ENCODE measurements around the gene ECT2L. TPM values are rescaled to one million over a fixed set of nuclear protein-coding genes. Genes with fewer than 3 reads are reported as not detected.

Gene ECT2L
- total RNA-seq, 1 experiment from 2014 or later, result not detected

DNA sequence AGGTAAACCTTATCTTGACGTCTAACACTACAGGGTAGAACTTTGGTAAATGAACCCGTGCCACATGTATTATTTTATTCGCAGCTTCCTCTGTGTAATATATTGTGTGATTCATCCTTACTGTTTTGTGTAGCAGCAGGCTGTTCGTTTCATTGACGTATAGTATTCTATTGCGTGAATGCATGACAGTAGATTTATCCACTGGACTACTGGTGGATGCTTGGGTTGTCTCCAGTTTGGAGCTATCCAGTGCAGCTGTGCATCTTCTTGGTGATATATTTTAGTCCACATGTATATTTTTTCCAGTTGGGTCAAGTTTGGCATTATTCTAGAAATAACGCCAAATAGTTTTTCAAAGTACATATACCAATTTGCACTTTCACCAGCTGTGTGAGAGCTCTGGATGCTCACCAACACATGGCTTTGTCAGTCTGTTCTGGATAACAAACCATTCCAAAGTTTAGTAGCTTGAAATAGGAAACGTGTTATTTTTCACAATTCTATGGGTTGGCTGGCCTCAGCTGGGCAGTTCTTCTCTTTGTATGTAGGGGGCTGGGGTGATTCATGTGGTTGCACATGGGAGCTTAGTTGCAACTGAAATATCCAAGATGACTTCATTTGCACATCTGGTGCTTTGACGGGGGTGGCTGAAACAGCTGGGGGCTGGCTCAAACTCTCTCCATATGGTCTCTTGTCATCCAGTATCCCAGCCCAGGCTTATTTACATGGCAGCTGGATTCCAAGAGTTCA is 9.3 kb downstream of the ECT2L start:
- no peak for DNase-seq (ENCODE audit: low read depth)

DNA sequence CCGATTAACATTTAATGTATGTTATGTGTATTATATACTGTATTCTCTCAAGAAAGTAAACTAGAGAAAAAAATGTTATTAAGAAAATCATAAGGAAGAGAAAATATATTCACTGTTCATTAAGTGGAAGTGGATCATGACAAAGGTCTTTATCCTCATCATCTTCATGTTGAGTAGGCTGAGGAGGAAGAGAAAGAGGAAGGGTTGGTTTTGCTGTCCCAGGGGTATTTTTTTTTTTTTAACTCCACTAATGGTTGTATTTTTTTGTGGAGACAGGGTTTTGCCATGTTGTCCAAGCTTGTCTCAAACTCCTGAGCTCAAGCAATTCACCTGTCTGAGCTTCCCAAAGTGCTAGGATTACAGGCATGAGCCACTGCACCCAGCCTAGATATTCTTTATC is 11.0 kb downstream of the ECT2L start:
- DNase-seq (ENCODE audit: low read depth), result no peak

DNA sequence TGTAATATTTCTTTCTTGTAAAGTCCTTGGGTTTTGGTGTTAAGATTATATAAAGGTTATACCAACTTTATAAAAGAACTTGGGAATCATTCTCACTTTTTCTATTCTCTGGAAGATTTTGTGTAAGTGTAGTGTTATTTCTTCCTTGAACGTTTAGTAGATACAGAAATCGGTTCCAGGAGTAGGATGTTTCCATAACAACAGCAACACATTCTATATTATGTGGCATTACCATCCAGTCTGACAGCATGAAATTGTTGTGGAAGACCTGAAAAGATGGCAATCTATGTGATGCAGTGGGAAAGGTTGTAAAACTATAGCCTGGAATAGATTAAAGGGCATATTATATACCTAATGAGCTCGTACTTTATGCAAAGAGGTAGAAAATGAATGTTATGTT is 13.8 kb downstream of the ECT2L start:
- no peak for DNase-seq (ENCODE audit: low read depth)

DNA sequence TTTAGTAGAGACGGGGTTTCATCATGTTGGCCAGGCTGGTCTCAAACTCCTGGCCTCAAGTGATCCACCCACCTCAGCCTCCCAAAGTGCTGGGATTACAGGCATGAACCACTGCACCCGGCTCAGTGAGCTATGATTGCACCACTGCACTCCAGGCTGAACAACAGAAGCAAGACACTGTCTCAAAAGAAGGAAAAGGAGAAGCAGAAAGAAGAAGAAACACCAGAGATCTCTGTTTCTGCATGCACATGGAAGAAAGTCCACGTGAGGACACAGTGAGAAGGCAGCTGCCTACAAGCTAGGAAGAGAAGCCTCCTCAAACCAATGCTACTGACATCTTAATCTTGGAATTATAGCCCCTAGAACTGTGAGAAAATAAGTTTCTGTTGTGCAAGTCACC is 16.0 kb downstream of the ECT2L start:
- no peak for DNase-seq (ENCODE audit: low read depth)

DNA sequence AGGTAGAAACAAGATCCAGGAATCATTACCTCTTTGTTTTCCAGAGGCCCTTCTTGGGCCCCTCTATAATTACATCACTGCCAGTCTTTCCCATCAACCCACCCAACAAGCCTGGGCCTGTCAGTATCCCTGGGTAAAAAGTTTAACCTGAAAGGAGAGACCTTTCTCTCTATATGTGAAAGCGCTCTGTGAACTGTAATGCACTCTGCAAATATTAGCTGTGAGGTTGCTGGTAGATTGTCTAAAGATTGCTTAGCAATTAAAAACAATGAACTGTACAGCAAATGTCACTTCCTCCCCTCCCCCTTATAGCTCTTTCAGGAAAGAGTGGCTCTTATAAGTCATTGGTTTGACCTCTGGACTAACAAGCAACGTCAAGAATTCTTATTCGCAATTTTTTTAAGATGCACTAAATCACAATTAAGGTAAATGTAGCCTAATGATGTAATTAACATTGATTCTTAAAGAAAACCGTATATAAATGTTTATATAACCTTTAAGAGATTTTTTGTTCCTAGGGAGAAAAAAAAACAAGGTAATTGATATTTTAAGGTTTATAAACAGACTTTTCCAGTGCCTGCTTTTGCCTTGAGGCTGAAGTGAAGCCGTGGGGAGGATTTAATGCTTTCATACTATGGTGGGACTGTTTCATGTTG is 18.4 kb downstream of the ECT2L start:
- no peak for DNase-seq (ENCODE audit: low read depth)

GRCh38 chr6:138815221-138815620 is 19.3 kb downstream of the ECT2L start:
- DNase-seq (ENCODE audit: low read depth), result no peak

GRCh38 chr6:138815797-138816528 is 20.1 kb downstream of the ECT2L start:
- peak; percentile 80 for DNase-seq (ENCODE audit: low read depth)

- DNase-seq (ENCODE audit: low read depth), result peak; percentile 97
These were observed 21.9 kb downstream of the ECT2L start for GRCh38 chr6:138817799-138818198.

GRCh38 chr6:138818496-138819194 is 22.8 kb downstream of the ECT2L start:
- peak; percentile 21 for DNase-seq (ENCODE audit: low read depth)

DNA sequence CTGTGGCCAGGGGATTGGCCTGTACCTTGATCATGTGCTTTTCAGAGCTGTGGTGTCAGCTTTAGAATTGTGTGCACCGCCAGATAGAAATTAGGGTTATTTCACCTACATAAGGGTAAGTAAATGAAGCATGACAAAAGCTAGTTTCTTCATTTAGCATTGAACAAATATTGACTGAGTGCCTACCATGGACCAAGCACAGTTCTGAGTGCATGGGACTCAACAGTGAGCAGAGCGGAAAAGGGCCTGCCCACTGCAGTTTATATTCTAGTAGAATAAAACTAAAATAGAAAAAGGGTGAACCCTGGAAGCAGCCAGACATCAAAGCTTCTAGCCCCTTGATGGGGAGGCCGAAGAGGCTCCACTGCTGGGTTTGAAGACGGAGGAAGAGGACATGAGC is 25.6 kb downstream of the ECT2L start:
- no peak for DNase-seq (ENCODE audit: low read depth)

DNA sequence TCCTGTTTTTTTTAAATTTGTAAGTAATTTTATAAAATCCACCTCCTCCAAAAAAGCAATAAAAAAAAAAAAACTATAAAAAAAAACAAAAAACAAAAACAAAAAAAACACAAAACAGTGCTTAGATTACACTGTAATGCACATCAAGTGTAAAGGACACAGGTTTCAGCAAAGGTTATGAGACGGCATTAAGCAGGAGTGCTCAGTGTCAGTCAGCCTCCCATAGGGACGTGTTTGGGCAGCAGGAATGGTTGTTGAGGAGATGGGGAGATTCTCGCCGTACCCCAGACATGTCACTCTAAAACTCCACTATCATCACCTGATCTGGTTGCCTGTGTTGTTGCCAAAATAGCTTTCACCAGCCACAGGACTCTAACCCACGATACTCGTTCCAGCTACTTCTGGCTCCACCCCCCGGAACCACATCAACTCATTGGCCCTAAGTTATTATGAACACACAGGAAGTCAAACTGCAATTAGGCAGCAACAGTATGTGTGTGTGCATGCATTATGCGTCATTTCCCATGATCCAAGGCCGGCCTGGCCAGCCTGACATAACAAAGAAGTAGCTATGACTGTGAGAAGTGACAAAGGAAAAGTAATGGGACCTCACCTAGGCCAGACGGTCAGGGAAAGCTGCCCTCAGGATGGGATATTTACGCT is 28.7 kb downstream of the ECT2L start:
- peak; percentile 35 for DNase-seq (ENCODE audit: low read depth)

GRCh38 chr6:138830248-138830647 is 34.4 kb downstream of the ECT2L start:
- no peak for DNase-seq (ENCODE audit: low read depth)

DNA sequence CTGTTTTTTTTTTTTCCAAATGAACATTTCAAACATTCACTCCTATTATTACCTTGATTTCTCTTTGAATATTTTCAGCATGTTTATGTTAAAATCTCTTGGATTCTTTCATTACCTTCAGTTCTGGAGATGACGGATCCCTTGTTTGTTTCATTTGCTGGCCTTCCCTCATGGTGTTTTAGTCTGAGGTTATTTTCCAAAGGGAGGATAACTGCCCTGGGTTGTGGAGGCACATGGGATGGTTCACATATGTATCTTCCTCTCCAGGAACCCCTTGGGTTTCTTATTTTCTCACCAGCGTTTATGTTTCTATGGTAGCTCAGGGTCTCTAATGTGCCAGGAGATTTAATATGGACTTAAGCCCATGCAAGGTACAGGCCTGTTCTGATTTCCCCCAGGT is 36.3 kb downstream of the ECT2L start:
- no peak for DNase-seq (ENCODE audit: low read depth)

DNA sequence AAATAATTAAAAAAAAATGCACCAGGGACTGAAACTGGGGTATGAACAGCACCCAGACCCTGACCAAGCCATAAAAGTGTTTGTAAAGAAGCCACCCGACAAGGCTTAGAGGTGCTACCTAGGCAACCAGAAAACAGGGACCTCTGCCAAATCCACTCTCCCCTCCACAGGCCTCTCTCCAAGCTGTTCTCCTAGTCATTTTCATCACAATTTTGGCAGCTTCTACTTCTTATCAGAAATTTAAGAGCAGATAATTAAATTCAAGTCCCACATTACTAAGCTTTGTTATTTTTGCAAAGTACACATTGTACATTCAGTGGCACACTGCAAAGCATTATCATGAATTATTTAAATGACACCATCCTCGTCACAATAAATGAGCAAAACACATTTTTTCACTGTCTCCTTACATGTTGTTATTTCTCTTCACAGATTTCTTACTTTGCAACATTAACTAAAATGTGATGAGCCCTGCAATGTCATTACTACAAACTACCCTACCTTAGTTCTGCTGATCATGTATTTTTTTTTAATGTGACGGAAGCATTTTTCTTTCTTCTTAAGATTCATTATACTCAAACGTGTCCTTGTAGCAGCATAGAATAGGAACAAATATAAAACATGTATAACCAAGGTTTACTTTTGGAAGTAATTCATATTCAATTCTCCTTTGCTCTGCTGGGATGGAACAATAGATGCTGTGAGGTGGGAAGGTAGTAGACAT is 38.1 kb downstream of the ECT2L start:
- peak; percentile 20 for DNase-seq (ENCODE audit: low read depth)

DNA sequence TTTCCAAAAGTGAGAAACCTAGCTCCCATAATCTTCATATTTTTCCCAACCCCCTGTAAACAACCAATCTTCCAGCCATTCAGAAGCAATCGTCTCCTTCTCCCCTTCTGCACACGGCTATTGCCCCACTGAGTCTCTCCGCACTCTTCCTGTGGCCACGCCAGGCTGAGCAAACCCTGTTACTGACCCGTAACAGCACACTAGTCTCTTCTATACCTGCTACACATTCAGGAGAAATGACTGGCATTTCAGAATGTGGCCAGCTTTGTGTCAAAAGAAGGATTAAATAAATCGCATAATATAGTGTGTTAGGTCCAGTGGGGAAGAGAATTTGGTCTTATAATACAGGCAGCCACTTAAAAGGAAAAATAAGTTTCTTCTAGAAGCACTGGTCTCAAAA is 41.4 kb downstream of the ECT2L start:
- no peak for DNase-seq (ENCODE audit: low read depth)

- peak; percentile 17 for DNase-seq (ENCODE audit: low read depth)
These were observed 48.3 kb downstream of the ECT2L start for GRCh38 chr6:138844192-138844591.

DNA sequence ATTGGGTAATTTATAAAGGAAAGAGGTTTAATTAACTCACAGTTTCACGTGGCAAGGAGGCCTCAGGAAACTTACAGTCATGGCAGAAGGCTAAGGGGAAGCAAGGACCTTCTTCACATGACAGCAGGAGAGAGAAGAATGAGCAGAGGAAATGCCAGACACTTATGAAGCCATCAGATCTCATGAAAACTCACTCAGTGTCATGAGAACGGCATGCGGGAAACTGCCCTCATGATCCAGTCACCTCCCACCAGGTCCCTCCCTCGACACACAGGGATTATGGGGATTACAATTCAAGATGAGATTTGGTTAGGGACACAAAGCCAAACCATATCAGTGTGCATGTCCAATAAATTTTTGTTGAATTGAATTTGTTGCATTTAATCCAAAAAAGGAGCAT is 52.0 kb downstream of the ECT2L start:
- no peak for DNase-seq (ENCODE audit: low read depth)

DNA sequence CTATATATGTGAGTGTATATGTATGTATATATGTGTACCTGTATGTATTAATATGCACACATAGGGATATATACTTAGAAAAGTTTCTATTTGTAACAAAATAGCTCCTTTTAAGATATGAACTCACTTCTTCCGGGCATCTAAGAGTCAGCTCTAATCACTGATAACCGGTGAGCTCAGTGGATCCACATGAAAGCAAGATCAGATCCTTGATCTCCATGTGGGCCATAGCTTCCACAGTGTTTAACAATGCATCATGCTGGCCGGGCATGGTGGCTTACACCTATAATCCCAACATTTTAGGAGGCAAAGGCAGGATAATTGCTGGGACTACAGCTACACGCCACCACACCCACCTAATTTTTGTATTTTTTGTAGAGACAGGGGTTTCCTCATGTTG is 52.6 kb downstream of the ECT2L start:
- DNase-seq (ENCODE audit: low read depth), result no peak

DNA sequence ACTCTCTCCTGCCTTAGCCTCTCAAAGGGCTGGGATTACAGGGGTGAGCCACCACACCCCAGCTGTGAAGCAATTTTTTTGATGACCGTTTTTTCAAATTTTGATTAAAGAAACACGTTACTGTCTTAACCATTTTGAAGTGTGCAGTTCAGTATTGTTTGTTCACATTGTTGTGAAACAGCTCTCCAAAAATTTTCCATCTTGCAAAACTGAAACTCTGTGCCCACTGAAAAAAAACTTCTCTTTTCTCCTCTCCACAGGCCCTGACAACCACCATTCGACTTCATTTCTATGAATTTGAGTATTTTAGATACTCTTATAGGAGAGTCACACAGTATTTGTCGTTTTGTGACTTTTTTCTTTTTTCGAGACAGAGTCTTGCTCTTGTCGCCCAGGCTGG is 53.9 kb downstream of the ECT2L start:
- no peak for DNase-seq (ENCODE audit: low read depth)

GRCh38 chr6:138856654-138857053 is 60.8 kb downstream of the ECT2L start:
- DNase-seq (ENCODE audit: low read depth), result no peak

DNA sequence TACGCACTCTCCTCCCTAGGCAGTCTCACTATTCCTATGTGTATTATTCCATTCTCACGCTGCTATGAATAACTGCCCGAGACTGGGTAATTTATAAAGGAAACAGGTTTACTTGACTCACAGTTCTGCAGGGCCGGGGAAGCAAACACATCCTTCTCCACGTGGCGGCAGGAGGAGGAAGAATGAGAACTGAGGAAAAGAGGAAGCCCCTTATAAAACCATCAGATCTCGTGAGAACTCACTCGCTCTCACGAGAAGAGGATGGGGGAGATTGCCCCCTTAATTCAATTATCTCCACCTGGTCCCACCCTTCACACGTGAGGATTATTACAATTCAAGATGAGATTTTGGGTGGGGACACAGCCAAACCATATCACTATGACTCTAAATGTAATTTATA is 61.9 kb downstream of the ECT2L start:
- no peak for DNase-seq (ENCODE audit: low read depth)
